ENCODE measurements around the gene RBBP7.

The RBBP7 gene

DNA sequence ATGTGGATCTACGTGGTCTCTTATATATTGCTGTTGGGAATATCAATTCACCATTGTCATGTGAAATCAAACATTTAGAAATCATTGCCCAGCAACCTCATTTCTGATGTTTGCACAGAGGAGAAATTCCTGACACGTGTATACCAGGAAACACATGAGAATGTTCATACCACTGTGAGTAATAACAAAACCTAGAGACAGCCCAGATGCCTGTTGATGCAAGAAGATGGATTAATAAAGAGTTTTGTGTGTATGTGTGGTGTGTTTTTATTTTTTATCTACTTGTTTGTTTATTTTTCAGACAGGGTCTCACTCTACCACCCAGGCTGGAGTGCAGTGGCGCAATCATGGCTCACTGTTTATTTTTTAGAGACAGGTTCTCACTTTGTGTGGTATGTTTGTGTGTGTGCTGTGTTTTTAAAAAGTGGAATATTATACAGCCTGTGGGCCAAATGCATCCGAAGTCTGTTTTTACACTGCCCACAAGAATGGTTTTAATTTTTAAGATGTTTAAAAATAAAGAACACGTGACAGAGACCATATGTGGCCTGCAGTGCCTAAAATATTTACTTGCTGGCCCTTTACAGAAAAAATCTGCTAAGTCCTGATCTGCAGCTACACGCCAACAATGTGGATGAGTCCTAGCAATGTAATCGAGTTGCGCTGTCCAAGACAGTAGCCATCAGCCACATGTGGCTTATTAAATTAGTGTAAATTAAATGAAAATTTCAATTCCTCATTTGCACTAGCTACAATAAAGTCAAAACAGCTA is 44.7 kb downstream of the RBBP7 start:
- DNase-seq (ENCODE audit: low spot score) = peak; percentile 23

DNA sequence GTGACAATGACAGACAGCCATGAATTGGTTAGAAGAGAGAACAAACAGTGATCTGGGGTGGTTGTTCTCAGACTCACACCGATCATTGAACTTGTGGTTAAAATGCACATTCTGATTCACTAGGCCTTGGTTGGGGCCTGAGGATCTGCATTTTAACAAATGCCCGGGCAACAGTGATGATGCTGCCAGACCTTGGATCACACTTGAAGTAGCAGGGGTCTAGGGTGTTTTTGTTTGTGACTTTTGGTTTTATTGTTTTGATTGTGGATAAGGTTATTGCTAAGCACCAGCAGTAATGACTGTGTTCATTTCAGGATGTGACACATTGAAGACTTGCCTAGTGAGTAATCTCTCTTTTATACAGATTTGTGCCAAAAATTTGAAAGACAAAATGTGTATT is 47.4 kb downstream of the RBBP7 start:
- peak; percentile 66 for DNase-seq (ENCODE audit: low spot score)

DNA sequence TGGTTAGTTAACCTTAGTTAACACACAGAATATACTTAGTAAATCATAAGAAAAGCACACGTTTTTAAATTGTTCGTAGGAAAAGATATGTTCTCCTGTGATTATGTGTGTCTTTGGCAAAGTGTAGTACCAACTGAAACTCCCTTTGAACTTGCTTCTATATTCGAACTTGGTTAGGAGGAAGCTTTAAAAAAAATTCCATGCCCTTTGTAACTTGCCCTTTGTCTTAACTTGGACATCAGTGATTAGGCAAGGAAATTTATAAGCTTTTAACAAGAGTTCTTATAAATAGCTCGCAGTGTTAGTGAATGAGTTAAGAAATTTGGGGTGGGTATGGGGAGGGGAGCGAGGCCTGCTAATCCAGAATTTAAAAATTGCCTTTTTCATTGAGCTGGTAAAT is 50.5 kb downstream of the RBBP7 start:
- no peak for DNase-seq (ENCODE audit: low spot score)

DNA sequence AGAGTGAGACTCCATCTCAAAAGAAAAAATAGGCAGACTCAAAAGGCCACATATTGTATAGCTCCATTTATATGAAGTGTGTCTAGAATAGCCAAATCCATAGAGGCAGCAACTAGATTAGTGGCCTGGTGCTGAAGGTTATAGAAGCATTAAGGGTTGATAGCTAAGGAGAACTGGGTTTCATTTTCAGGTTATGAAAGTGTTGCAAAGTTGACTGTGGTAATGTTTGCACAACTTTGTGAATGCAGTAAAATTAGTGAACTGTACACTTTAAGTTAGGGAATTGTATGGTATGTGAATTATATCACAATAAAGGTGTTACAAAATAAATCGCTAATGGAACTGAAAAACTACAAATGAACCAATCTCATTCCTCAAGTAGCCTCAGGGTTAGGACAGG is 55.6 kb downstream of the RBBP7 start:
- DNase-seq (ENCODE audit: low spot score) = no peak

DNA sequence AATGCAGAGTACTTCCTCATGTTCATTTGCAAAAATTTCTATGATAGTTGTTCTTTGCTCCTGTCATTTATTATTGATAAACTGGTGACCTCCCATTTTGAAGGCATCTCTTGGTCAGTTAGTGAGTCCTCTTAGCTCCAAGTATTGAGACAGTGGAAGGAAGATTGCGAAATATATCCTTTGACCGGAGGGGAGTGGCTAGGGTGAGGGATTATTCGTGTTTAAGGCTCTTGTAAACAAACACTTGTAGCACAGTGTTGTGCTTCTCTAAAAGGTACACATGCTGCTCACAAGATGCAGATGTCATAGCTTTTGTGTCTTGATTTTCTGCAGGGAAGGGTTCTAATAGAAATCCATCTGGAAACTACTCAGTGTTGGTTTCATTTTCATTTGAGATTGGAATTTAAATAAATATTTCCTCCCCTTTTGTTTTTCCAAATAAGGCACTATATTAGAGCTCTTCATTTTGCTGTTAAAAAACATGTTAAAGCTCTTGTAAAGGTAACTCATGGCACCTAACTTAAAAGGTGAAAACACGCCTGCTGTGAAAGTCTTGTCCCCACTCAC is 62.1 kb downstream of the RBBP7 start:
- peak; percentile 59 for DNase-seq (ENCODE audit: low spot score)

DNA sequence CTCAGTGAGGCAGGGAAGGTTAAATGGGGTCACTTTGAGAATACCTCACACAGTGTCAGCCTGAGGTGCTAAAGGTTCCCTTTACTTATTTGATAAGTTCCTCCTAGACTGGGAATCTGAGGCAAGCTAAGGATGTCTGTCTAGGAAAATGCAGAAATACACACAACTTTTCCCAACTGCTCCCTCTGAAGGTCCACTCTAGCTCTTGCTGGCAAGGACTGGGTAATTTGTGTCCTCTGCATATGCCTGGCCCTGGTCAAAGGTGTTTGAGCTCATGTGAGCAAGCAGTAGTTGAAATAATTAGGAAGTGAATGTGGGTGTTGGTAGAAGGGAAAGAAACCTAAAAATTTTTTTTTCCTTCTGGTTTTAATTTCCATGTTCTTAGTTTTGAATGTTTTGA is 62.6 kb downstream of the RBBP7 start:
- DNase-seq (ENCODE audit: low spot score) = peak; percentile 58

DNA sequence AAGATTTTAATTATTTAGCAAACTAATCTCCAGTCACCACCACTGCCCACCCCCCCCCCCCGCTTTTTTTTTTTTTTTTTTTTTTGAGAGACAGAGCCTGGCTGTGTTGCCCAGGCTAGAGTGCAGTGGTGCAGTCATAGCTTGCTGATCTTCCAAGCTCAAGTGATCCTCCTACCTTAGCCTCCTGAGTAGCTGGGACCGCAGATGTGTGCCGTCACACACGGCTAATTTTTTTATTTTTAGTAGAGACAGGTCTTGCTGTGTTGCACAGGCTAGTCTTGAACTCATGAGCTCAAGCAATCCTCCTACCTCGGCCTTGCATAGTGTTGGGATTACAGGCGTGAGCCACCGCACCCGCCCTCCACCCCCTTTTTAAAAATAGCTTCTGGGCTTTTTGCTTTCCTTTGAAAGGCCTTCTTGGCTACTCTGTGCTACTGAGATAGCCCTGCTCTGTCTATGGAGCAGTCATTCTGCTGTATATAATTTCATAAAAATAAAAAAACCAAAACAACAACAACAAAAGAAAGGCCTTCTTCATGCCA is 65.2 kb downstream of the RBBP7 start:
- DNase-seq (ENCODE audit: low spot score) = no peak

DNA sequence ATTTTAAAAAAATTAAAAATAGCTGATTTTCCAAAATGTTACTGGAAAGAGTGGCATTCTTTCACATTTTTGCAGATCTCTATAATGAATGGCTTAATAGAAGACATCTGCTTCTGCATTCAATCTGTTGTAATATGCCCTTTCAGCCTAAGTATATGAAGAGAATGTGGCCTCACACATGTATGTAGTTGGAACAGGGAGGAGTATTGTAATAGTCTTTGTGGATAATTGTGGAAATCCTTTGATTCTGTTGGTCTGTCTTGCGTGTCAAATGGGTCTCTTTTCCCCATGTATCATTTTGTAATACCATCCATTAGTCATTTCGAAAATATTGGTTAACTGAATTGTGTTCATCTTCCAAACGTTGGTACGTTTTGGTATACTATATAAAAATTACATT is 72.3 kb downstream of the RBBP7 start:
- no peak for DNase-seq (ENCODE audit: low spot score)

DNA sequence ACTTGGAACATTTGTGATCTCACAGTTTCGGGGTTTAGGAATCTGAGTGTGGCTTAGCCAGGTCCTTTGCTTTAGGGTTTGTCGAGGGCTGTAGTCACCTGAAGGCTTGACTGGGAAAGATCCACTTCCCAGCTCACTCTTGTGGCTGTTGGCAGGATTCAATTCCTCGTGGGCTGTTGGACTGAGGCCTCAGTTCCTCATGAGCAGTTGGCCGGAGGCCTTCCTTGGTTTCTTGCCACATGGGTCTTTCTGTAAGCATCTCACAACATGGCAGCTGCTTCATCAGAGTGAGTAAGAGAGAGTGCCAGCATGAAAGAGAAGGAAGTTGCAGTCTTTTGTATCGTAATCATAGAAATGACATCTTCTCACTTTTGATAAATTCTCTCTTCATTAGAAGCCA is 72.8 kb downstream of the RBBP7 start:
- peak; percentile 5 for DNase-seq (ENCODE audit: low spot score)

DNA sequence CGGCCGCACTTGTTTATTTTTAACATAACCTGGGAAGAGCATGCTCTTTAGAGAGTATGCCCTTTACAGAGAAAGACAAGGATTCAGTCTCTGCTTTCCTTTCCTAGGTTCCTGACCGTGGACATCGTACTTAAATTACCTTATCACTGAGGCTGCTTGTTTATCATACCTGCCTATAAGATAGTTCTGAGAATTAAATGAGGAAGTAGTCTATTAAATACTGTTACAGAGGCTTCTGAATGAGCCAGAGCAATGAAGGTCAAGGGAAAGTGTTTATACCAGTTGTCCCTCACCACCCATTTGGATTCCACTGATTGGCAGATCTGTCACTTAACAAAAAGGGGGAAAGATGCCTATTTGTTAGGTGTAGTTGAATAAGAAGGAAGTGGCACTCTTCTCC is 73.9 kb downstream of the RBBP7 start:
- no peak for DNase-seq (ENCODE audit: low spot score)

Measured in AG20443 (cell line).